ENCODE results near the gene SUPT5H. TPM values are rescaled to one million over a fixed set of nuclear protein-coding genes. Genes with fewer than 3 reads are reported as not detected.

Gene SUPT5H
- total and polyA plus RNA-seq, 2 of the 13 experiments (the other 11 are each of a cell fraction or from before 2014, with no cell fraction given): 48.2 to 51.7 TPM

DNA sequence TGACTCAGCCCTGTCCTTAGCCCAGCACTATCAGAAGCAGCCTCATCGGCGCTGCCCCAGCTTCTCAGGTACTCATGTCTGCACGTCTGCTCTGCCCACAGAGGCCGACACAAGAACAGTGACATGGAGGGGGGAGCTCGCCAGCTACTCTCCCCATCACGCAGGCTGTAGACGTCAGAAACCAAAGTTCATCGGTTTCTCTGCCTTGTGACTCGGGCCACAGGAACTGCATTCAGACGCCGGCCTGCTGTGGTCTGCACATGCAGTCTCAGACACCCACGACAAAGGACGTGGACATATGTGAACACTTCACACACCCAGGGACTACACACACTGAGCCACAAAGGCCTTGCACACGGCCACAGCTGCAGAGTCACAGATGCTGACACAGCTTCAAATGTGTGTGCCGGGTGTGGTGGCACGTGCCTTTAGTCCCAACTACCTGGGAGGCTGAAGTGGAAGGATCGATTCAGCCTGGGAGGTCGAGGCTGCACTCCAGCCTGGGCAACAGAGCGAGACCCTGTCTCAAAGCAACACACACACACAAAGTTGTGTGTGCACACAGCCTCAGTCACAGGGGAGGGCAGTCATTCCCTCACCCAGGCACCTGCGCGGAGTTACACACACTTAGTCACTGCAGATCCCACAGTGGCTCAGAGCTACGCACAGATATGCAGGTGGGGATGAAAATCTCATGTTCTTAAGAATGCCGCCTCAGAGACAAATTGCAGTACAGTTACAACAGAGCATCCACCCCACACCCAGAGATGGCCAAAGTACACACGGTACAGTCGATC, 43.6 kb upstream of the SUPT5H start (continued):
- peak; percentile 90; the same call in 1 of the 2 replicates for TF ChIP-seq ZNF839 (CRISPR knock-in tag; IDR thresholded peaks at IDR 0.05; ENCODE audit: borderline replicate concordance)
- peak; percentile 96; the same call in 1 of the 2 replicates for TF ChIP-seq MEIS1 (CRISPR knock-in tag; IDR thresholded peaks at IDR 0.05; ENCODE audit: borderline replicate concordance)
- TF ChIP-seq HMG20B (CRISPR knock-in tag; conservative IDR thresholded peaks at IDR 0.05): 0 out of 2 replicates have a peak, but pooled peaks have one; percentile 33
- TF ChIP-seq, protein P1, sequence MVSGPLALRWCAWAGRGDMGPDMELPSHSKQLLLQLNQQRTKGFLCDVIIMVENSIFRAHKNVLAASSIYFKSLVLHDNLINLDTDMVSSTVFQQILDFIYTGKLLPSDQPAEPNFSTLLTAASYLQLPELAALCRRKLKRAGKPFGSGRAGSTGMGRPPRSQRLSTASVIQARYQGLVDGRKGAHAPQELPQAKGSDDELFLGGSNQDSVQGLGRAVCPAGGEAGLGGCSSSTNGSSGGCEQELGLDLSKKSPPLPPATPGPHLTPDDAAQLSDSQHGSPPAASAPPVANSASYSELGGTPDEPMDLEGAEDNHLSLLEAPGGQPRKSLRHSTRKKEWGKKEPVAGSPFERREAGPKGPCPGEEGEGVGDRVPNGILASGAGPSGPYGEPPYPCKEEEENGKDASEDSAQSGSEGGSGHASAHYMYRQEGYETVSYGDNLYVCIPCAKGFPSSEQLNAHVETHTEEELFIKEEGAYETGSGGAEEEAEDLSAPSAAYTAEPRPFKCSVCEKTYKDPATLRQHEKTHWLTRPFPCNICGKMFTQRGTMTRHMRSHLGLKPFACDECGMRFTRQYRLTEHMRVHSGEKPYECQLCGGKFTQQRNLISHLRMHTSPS (CRISPR knock-in tag; IDR thresholded peaks at IDR 0.05; ENCODE audit: low read depth): peak; percentile 83
- TF ChIP-seq ZNF230 (CRISPR knock-in tag; IDR thresholded peaks at IDR 0.05): peak; percentile 71
- TF ChIP-seq NFE2L2 (IDR thresholded peaks at IDR 0.05; ENCODE audit: low read length): no peak
- TF ChIP-seq FOXP1 (IDR thresholded peaks at IDR 0.05): no peak
- no peak for TF ChIP-seq FOXP1 (CRISPR knock-in tag; IDR thresholded peaks at IDR 0.05)
- no peak for TF ChIP-seq HOXD1 (CRISPR knock-in tag; IDR thresholded peaks at IDR 0.05)
- TF ChIP-seq, protein P2, sequence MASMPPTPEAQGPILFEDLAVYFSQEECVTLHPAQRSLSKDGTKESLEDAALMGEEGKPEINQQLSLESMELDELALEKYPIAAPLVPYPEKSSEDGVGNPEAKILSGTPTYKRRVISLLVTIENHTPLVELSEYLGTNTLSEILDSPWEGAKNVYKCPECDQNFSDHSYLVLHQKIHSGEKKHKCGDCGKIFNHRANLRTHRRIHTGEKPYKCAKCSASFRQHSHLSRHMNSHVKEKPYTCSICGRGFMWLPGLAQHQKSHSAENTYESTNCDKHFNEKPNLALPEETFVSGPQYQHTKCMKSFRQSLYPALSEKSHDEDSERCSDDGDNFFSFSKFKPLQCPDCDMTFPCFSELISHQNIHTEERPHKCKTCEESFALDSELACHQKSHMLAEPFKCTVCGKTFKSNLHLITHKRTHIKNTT (CRISPR knock-in tag; IDR thresholded peaks at IDR 0.05): no peak
- TF ChIP-seq SMARCE1 (IDR thresholded peaks at IDR 0.05; ENCODE audit: borderline replicate concordance): no peak
- peak; percentile 75 for TF ChIP-seq ZSCAN21 (CRISPR knock-in tag; IDR thresholded peaks at IDR 0.05; ENCODE audit: borderline replicate concordance)
- TF ChIP-seq NFYB (CRISPR knock-in tag; IDR thresholded peaks at IDR 0.05): peak; percentile 39
- TF ChIP-seq ZNF674 (CRISPR knock-in tag; IDR thresholded peaks at IDR 0.05; ENCODE audit: low read depth): no peak
- no peak for TF ChIP-seq ARID2 (CRISPR knock-in tag; IDR thresholded peaks at IDR 0.05; ENCODE audit: borderline replicate concordance)
- TF ChIP-seq FOXK2 (IDR thresholded peaks at IDR 0.05): peak; percentile 58; the same call in 1 of the 2 replicates
- no peak; the same call in 1 of the 2 replicates for TF ChIP-seq ZNF879 (CRISPR knock-in tag; IDR thresholded peaks at IDR 0.05)
- no peak for TF ChIP-seq SNAI1 (CRISPR knock-in tag; IDR thresholded peaks at IDR 0.05; ENCODE audit: borderline replicate concordance)
- TF ChIP-seq BRCA1 (CRISPR knock-in tag; IDR thresholded peaks at IDR 0.05): no peak
- TF ChIP-seq ZMYM2 (CRISPR knock-in tag; IDR thresholded peaks at IDR 0.05): 0 out of 2 replicates have a peak, but pooled peaks have one; percentile 55
- peak; percentile 41; the same call in 1 of the 2 replicates for TF ChIP-seq ZNF746 (CRISPR knock-in tag; IDR thresholded peaks at IDR 0.05)
- TF ChIP-seq WIZ (CRISPR knock-in tag; IDR thresholded peaks at IDR 0.05): 0 out of 2 replicates have a peak, but pooled peaks have one; percentile 56
- peak; percentile 1; the same call in 1 of the 2 replicates for TF ChIP-seq SMC3 (IDR thresholded peaks at IDR 0.05; ENCODE audit: low read length)
- no peak for TF ChIP-seq TCF7L2 (IDR thresholded peaks at IDR 0.05; ENCODE audit: low read depth, low read length)
- TF ChIP-seq, protein P3, sequence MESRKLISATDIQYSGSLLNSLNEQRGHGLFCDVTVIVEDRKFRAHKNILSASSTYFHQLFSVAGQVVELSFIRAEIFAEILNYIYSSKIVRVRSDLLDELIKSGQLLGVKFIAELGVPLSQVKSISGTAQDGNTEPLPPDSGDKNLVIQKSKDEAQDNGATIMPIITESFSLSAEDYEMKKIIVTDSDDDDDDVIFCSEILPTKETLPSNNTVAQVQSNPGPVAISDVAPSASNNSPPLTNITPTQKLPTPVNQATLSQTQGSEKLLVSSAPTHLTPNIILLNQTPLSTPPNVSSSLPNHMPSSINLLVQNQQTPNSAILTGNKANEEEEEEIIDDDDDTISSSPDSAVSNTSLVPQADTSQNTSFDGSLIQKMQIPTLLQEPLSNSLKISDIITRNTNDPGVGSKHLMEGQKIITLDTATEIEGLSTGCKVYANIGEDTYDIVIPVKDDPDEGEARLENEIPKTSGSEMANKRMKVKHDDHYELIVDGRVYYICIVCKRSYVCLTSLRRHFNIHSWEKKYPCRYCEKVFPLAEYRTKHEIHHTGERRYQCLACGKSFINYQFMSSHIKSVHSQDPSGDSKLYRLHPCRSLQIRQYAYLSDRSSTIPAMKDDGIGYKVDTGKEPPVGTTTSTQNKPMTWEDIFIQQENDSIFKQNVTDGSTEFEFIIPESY (CRISPR knock-in tag; IDR thresholded peaks at IDR 0.05): peak; percentile 37; the same call in 1 of the 2 replicates
- 0 out of 2 replicates have a peak, but pooled peaks have one; percentile 11 for TF ChIP-seq YEATS4 (CRISPR knock-in tag; IDR thresholded peaks at IDR 0.05; ENCODE audit: borderline replicate concordance)
- peak; percentile 82; the same call in 1 of the 2 replicates for TF ChIP-seq KLF6 (CRISPR knock-in tag; IDR thresholded peaks at IDR 0.05)
- no peak for TF ChIP-seq ZFYVE20 (CRISPR knock-in tag; IDR thresholded peaks at IDR 0.05; ENCODE audit: borderline replicate concordance, low read depth)
